DND-41 (cell line): Measurements from ENCODE around the gene SPDYA.

Source experiments
- ATAC-seq: fragments of 200-7000 bp; cut with Tn5 transposase; 3 replicates; pipeline ENCODE4 v1.9.1; 2021; ENCODE audit warnings: low read depth; ENCODE audit not compliant: insufficient read depth
- DNase-seq: peaks from one replicate; pipeline ENCODE4 v3.0.0-alpha.2; 2020
- H2AFZ ChIP-seq: 2 replicates; pipeline ENCODE4 v1.6.0; 2012; ENCODE audit warnings: low read depth, low read length
- H3K27ac ChIP-seq: 2 replicates; pipeline ENCODE4 v1.5.1; 2012; ENCODE audit warnings: low read length, inconsistent platforms
- H3K27me3 ChIP-seq: fragments of 200-600 bp; sonication (generic); 2 replicates; pipeline ENCODE4 v1.6.0; 2012; ENCODE audit warnings: low read length, mild to moderate bottlenecking, inconsistent platforms; ENCODE audit not compliant: insufficient read depth, poor library complexity
- H3K36me3 ChIP-seq: 2 replicates; pipeline ENCODE4 v1.5.1; 2012; ENCODE audit warnings: low read length, inconsistent platforms; ENCODE audit not compliant: insufficient read depth
- H3K4me1 ChIP-seq: 2 replicates; pipeline ENCODE4 v1.5.1; 2012; ENCODE audit warnings: mild to moderate bottlenecking, low read length; ENCODE audit not compliant: insufficient read depth
- H3K4me2 ChIP-seq: 2 replicates; pipeline ENCODE4 v1.6.0; 2012; ENCODE audit warnings: mild to moderate bottlenecking, moderate library complexity, low read length, inconsistent platforms; ENCODE audit not compliant: insufficient read depth
- H3K4me3 ChIP-seq, 2 experiments: fragments of 200-600 bp in 1 of 2; shearing (Covaris generic) in 1 of 2; 2 replicates each; pipeline ENCODE4 v1.5.1; 2012 to 2016; ENCODE audit warnings: inconsistent platforms in 2 of 2, low read length in 2 of 2, mild to moderate bottlenecking in 2 of 2, low read depth in 1 of 2, moderate library complexity in 1 of 2
- H3K79me2 ChIP-seq: 2 replicates; pipeline ENCODE4 v1.6.0; 2012; ENCODE audit warnings: low read length, inconsistent platforms; ENCODE audit not compliant: insufficient read depth
- H3K9ac ChIP-seq: 2 replicates; pipeline ENCODE4 v1.6.0; 2012; ENCODE audit warnings: low read depth, mild to moderate bottlenecking, inconsistent platforms, low read length, moderate library complexity
- H3K9me3 ChIP-seq: 2 replicates; pipeline ENCODE4 v1.5.1; 2012; ENCODE audit warnings: low read length, moderate library complexity, mild to moderate bottlenecking, inconsistent platforms; ENCODE audit not compliant: insufficient read depth, severe bottlenecking
- H4K20me1 ChIP-seq: 2 replicates; pipeline ENCODE4 v1.6.0; 2012; ENCODE audit warnings: low read length; ENCODE audit not compliant: insufficient read depth
- EZH2 ChIP-seq: IDR thresholded peaks from 3 replicates; pipeline ENCODE4 v1.6.1; 2012; ENCODE audit warnings: borderline replicate concordance, low read depth, mild to moderate bottlenecking, moderate library complexity, low read length, inconsistent platforms; ENCODE audit not compliant: severe bottlenecking
- TF ChIP-seq, protein P1 (sequence below): IDR thresholded peaks from 2 replicates; pipeline ENCODE4 v1.5.1; 2012; ENCODE audit warnings: borderline replicate concordance, low read length, moderate library complexity, mild to moderate bottlenecking; ENCODE audit not compliant: poor library complexity, severe bottlenecking; ENCODE audit errors: extremely low read depth

SPDYA gene

DNA sequence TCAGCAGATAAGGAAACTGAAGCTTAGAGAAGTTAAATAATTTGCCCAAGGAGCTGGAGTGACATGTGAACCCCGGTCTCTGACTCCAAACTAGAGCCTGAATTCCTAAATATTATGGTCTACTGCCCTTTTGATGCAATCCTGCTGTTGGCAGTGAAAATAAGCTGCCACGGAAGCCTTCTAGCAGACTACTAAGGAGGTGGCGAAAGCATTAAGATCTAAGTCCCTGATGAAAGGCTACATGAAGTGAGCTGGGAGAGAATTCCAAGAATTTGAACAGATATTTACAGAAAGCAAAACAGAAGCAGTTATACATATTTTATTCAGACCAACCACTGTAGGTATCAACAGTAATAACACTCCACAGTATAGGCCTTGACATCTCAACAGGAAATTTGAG is 31.4 kb downstream of the SPDYA start:
- Histone ChIP-seq H3K4me3 (no peak overlapping the region), H2AFZ (no peak overlapping the region), H3K4me2 (no peak overlapping the region), H3K79me2 (no peaks in the 10 kb centered on the region), H3K9ac (no peak overlapping the region), H3K27me3 (no peaks in the 10 kb centered on the region), H3K9me3 (no peaks in the 10 kb centered on the region), H3K4me1 (no peaks in the 10 kb centered on the region), H3K36me3 (peaks cover 2% of the 10 kb centered on the region; the same call in 1 of the 2 replicates), H3K27ac (no peak overlapping the region), H4K20me1 (no peaks in the 10 kb centered on the region)
- DNase-seq (no peak), ATAC-seq (no peak)
- TF ChIP-seq, protein P1, sequence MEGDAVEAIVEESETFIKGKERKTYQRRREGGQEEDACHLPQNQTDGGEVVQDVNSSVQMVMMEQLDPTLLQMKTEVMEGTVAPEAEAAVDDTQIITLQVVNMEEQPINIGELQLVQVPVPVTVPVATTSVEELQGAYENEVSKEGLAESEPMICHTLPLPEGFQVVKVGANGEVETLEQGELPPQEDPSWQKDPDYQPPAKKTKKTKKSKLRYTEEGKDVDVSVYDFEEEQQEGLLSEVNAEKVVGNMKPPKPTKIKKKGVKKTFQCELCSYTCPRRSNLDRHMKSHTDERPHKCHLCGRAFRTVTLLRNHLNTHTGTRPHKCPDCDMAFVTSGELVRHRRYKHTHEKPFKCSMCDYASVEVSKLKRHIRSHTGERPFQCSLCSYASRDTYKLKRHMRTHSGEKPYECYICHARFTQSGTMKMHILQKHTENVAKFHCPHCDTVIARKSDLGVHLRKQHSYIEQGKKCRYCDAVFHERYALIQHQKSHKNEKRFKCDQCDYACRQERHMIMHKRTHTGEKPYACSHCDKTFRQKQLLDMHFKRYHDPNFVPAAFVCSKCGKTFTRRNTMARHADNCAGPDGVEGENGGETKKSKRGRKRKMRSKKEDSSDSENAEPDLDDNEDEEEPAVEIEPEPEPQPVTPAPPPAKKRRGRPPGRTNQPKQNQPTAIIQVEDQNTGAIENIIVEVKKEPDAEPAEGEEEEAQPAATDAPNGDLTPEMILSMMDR = no peak
- TF ChIP-seq EZH2 = no peak

DNA sequence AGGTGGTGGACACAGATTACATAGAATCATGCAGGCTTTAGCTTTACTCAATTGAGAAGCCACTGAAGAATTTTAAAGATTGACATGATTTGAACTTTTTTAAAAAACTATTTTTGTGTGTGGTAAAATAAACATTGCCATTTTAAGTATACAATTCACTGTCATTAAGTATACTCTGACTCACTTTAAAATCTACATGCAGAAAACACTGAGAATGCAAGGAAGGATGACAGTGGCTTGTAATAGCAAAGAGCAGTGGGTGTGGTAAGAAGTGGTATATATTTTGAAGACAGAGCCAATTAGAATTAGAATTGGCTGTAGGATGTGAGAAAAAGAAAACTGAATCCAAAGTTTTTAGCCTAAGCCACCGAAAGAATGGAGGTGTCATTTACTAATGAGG is 44.6 kb downstream of the SPDYA start:
- Histone ChIP-seq H3K36me3 (peaks cover 16% of the 10 kb centered on the region), H3K9ac (no peak overlapping the region), H3K4me3 (no peak overlapping the region), H3K79me2 (no peaks in the 10 kb centered on the region), H2AFZ (no peak overlapping the region), H3K4me1 (no peaks in the 10 kb centered on the region), H3K9me3 (no peaks in the 10 kb centered on the region), H4K20me1 (no peaks in the 10 kb centered on the region), H3K27ac (no peak overlapping the region), H3K4me2 (no peak overlapping the region), H3K27me3 (no peaks in the 10 kb centered on the region)
- ATAC-seq = no peak
- DNase-seq = no peak
- no peak for TF ChIP-seq EZH2
- TF ChIP-seq, protein P1 = no peak

- peaks cover 19% of the 10 kb centered on the region for H3K36me3 ChIP-seq
- no peak for ATAC-seq
- no peaks in the 10 kb centered on the region for H3K27me3 ChIP-seq
- no peak overlapping the region for H3K4me2 ChIP-seq
- H3K4me3 ChIP-seq = no peak overlapping the region
- H3K9ac ChIP-seq = no peak overlapping the region
- no peaks in the 10 kb centered on the region for H3K4me1 ChIP-seq
- no peak overlapping the region for H3K27ac ChIP-seq
- no peak for DNase-seq
- H2AFZ ChIP-seq = no peak overlapping the region
- H4K20me1 ChIP-seq = no peaks in the 10 kb centered on the region
- TF ChIP-seq, protein P1 = no peak
- no peak for TF ChIP-seq EZH2
- no peaks in the 10 kb centered on the region for H3K9me3 ChIP-seq
- peaks cover 4% of the 10 kb centered on the region; the same call in 1 of the 2 replicates for H3K79me2 ChIP-seq
Observed at GRCh38 chr2:28855977-28856376, 45.3 kb downstream of the SPDYA start.

GRCh38 chr2:28868611-28869010 is 58.0 kb downstream of the SPDYA start:
- ATAC-seq (no peak), DNase-seq (no peak)
- Histone ChIP-seq H2AFZ (no peak overlapping the region), H3K79me2 (peaks cover 62% of the 10 kb centered on the region), H3K27me3 (no peaks in the 10 kb centered on the region), H3K36me3 (peaks cover 30% of the 10 kb centered on the region), H3K4me1 (peaks cover 47% of the 10 kb centered on the region), H3K27ac (no peak overlapping the region), H3K9ac (peak overlapping the region; percentile 87), H3K9me3 (no peaks in the 10 kb centered on the region), H3K4me3 (peak overlapping the region; percentile 84 to 97; a peak in 3 of 4 replicates), H3K4me2 (peak overlapping the region; percentile 94), H4K20me1 (0 out of 2 replicates have a peak, but pooled peaks cover 8% of the 10 kb centered on the region)
- no peak for TF ChIP-seq EZH2
- TF ChIP-seq, protein P1 = no peak
